Activated T-cell treated with anti-CD3 and anti-CD28 coated beads for 1 hour (primary cell): ENCODE measurements around the gene CACNG7.
"Not testable (repeated sequence)": the region's sequence is repeated elsewhere in the genome, so short reads cannot be mapped to it uniquely, and the experiment has no call there.

Source experiments
- DNase-seq: peaks from one replicate; pipeline ENCODE4 v3.0.0-alpha.2; 2020; ENCODE audit warnings: low read depth

The CACNG7 gene

DNA sequence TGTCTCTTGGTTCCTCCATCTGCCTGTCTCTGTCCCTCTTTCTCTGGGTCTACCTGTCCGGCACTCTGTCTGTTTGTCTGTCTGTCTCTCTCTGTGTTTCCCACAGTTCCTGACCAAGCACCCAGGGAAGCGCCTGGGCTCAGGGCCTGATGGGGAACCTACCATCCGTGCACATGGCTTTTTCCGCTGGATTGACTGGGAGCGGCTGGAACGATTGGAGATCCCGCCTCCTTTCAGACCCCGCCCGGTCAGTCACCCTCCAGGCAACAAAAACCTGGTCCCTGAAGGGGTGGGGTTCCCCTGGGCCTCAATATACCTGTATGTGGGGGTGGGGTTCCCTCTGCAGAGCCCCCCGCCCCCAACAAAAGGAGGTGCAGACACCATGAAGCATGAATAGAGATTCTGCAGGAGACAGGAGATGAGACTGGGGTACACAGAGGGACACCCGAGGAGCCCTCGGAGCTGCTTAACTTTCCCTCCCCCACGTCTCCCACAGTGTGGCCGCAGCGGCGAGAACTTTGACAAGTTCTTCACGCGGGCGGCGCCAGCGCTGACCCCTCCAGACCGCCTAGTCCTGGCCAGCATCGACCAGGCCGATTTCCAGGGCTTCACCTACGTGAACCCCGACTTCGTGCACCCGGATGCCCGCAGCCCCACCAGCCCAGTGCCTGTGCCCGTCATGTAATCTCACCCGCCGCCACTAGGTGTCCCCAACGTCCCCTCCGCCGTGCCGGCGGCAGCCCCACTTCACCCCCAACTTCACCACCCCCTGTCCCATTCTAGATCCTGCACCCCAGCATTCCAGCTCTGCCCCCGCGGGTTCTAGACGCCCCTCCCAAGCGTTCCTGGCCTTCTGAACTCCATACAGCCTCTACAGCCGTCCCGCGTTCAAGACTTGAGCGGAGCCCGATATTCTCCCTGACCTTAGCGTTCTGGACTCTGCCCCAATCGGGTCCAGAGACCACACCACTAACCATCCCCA lies 2.6 kb upstream of the CACNG7 start:
- DNase-seq: peak; percentile 61

DNA sequence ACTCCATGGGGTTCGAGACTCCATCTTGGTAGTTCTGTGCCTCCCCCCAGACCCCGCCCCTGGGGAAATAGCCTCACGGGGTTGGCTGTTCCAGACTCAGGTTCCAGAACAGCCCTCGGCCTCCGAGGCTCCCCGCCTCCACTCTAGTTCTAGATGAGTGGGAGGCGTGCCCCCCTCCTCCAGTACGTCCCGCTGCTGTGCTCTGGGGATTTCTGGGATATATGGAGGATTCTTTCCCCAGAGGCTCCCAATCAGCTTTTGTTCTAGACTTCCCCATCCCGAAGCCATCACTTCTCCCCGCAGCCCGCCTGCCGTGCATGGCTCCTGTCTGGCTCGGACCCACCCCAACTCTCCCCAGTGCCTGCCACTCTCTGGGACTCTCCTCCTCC lies 1.9 kb upstream of the CACNG7 start:
- DNase-seq: no peak

DNA sequence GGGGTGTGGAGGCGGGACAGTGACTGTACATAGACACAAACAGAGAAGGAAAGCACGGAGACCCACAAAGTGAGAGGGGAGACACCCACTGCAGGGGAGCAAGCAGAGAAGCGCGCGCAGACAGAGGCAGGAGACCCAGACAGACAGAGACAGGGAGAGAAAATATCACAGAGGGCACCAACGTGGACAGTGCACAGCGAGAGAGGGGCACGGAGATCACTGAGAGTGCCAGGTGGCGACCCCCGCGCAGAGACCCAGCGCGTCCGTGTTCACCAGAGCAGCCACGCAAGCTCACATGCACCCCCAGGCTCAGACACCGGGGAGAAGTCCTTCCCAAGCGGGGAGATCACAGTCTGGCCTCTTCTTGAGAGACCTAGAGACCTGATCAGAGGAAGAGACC lies 1.4 kb upstream of the CACNG7 start:
- DNase-seq: no peak

DNA sequence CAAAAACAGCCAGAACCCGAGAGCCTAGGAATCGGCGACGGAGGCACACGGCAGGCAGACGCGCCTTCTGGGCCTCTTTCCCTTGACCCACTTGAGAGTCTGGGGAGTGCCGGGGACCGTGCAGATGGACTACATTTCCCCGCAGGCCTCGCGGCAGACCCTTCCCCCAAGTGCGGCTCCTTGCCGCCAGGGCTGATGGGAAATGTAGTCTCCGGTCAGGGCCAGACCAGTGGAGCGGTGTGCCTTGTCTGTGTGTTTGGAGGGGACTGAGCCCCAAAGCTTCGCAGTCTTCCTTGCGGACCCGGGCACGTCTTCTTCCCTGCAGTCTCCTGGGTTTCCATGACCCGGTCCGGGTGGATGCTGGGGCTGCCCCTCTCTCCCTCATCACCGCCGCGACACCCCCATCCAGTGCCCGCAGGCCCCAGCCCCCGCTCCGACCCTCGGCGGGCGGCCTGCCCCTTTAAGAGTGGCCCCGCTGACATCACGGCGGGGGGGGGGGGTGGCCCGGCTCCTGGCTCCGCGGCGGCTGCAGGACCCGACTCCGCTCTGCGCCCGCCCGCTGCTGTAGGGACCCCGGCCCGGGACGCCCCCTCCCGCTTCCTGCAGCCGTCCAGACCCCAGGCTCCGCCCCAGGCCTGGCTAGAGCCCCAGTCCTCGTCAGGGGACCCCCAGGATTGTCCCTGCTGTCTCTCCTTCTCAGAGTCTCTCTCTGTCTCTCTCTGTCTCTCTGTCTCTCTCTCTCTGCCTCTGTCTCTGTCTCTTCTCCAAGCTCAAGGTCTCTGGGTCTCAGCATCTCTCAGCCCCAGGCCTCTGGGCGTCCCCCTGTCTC lies 758 bp upstream of the CACNG7 start:
- peak; percentile 21 for DNase-seq

DNA sequence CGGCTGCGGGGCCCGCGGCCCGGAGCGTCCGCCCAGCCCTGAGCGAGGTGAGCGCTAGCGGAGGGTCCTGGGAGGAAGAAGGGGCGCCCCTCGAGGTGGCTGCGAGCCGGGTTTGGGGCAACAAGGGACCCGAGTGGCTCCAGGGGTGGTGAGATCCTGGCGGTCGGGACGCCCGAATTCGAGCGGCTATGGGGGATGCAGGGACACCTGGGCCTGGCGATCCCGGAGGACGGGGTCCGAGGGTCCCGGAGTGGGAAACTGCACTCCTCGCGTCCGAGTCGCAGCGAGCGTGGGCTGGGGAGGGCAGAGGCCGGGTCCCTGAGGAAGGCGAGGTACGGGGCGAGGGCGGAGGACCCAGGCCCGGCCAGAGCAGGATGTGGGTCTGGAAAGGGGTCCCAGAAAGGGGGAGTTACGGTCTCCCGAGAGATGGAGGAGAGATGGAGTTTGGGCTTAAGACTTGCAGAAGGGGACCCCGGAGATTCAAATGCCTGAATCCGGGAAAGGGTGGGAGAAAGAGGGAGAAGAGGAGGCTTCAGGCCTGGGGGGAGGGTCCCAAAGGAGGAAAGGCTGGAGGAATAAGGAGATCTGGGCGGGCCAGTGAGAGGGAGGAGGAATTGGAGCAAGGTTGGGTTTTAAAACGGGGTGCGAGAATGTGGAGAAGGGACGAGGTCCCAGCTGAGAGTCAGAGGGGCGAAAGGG lies 542 bp downstream of the CACNG7 start:
- DNase-seq: no peak

DNA sequence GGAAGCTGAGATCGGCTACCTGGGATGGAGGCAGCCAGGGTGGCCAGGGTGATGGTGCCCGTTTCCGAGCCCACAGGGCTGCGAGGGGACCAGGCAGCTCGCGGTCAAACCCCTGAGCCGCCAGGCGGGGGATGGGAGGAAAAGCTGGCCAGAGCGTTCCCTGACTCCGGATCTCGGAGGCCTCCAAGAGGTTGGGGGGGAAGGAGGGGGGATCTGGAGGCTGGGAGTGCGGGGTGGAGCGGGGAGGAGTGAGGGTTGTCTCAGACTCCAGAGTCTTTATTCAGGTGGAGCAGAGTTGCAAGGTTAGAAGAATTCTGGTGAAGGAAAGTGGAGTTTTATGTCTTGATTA lies 1.1 kb downstream of the CACNG7 start:
- no peak for DNase-seq

DNA sequence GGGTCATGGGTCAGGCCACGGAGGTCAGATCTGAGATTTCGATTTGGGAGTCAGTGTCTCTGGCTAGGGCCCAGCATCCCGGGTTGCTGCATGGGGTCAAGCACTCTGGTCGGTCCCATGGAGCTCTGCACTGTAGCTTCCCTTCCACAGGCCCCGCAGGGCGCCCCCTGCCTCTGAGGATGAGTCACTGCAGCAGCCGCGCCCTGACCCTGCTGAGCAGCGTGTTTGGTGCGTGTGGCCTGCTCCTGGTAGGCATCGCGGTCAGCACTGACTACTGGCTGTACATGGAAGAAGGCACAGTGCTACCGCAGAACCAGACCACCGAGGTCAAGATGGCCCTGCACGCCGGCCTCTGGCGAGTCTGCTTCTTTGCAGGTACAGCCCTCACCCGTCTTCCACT lies 3.6 kb downstream of the CACNG7 start:
- DNase-seq: no peak

DNA sequence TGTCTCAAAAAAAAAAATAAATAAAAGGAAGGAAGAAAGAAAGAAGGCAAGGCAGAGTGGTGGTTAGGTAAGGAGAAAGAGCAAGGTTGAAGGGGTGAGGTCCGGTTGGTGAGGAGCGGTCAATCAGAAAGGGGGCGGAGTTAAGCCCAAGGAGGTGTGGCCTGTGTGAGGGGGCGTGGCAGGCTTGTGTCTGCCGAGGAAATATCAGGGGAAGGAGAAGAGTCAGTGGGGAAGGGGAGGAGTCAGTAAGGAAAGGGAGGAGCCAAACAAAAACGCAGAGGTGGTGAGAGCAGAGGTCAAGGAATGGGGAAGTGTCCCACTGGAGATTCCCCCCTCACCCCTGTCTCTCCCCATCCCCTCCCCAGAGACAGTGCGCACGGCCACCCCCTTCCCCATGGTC lies 5.9 kb downstream of the CACNG7 start:
- DNase-seq: no peak

DNA sequence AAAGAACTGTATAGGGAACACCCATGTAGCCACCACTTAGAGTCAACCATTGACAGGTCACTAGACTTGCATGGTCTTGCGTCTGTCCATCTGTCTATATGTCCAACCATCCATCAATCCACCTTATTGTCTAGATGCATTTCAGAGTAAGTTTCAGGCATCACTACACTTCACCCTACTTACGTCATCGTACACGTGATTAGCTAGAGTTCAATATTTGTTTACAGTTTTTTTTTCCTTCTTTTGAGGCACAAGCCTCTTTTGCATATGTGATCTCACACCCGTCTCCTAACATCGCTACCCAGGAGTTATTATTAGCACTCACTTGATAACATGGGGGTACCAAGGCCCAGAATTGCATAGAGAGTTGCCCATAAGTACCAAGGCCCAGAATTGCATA lies 6.9 kb downstream of the CACNG7 start:
- no peak for DNase-seq

DNA sequence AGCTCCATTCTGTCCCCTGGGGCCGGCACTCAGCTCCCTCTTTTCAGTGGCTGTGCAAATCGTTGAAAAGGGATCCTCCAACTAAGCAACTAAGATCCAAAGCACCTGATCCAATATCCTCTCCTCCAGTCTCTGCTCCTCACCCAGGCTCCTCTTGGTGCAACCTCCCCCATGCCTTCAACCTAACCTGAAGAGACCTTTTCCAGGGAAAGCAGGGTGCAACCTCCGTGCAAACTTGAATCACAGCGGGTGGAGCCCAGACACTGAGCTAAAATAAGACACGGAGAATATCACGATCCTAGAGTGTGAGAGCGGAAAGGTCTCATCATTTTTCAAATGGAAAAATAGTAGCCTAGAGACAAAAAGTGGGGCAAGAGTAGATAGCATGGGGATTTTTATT lies 8.3 kb downstream of the CACNG7 start:
- no peak for DNase-seq

DNA sequence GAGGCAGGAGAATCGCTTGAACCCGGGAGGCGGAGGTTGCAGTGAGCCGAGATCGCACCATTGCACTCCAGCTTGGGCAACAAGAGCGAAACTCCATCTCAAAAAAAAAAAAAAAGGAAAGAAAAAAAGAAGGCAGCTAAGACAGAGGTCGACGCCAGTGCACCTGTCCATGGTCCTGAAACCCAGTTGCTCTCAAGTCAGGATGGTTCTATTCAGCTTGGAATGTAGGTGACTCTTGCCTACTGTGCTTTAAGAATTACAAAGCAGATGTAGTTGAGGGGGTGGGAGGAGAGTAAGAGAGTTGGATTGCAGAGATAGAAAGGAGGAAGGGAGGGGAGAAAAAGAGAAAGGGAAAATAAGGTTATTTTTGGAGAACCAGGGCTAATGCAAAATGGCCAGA lies 18.7 kb downstream of the CACNG7 start:
- peak; percentile 19 for DNase-seq

DNA sequence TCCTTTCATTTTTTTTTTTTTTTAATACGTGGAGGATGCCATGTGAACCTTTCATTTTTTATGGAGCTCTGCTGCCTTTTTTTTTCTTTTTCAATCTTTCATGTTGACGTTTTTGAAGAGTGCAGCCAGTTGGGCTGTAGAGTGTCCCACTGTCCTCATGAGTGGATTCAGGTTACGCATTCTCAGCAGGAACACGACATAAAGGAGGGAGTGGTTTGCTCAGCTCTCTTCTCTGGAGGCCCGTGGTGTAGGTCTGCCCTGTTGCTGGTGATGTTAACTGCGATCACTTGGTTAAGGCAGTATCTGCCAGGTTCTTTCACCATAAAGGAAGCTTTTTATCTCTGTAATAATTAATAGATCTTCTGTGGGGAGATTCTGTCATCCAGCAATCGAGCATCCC lies 27.0 kb downstream of the CACNG7 start:
- DNase-seq: no peak

DNA sequence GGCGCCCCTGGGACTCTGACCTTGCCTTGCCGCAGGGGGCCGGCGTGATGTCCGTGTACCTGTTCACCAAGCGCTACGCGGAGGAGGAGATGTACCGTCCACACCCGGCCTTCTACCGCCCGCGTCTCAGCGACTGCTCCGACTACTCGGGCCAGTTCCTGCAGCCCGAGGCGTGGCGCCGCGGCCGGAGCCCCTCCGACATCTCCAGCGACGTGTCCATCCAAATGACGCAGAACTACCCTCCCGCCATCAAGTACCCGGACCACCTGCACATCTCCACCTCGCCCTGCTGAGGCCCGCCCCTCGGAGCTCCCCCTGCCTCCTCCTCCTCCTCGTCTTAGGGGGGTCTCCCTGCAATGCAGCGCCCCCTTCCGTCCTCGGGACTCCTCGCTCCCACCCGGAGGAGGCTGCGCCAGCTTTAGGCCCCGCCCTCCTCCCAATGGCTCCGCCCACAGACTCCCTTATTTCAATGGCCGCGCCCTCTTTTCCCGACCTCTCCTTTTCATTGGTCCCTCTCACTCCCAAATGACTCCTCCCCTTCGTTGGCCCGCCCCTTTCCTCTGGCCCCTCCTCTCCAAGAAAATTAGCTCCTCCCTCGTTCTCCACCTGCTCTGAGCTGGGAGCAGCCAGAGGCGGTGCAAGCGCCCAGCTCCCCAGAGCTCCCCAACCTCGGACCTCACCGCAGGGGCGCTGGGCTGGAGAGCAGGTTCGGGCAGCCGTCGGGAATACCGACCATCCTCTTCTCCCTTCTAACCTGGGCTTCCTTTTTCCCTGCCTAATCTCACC lies 33.1 kb downstream of the CACNG7 start:
- no peak for DNase-seq

DNA sequence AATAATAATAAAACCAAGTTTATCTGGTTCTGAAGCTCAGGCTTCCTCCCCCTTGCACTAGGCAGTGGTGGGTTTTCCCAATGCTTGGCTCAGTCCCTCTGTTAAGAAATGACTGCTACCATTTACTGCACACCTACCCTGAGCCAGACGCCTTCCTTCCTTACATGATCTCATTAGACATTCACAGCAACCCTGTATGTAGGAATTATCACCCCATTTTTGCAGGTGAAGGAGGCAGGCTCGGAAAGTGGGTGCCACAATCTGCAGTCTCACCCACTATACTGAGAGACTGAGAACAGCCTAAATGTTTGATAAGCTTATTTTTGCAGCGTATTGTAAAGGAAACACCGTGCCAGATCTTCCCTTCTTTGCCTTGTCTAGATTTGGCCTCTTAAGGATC lies 35.3 kb downstream of the CACNG7 start:
- DNase-seq: no peak

DNA sequence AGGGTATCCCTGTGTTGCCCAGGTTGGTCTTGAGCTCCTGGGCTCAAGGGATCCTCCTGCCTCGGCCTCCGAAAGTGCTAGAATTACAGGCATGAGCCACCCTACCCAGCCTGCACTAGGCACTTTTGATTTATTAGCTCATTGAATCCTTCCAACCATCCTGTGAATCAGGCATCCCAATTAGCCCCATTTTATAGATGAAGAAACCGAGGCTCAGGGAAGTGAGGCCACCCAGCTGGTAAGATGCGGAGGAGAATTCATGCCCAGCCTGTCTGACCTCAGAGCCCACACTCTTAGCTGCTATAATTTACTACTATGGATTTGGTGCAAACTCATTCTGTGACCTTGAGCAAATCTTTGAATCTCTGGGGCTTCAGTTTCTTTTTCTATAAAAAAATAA lies 35.9 kb downstream of the CACNG7 start:
- DNase-seq: no peak

DNA sequence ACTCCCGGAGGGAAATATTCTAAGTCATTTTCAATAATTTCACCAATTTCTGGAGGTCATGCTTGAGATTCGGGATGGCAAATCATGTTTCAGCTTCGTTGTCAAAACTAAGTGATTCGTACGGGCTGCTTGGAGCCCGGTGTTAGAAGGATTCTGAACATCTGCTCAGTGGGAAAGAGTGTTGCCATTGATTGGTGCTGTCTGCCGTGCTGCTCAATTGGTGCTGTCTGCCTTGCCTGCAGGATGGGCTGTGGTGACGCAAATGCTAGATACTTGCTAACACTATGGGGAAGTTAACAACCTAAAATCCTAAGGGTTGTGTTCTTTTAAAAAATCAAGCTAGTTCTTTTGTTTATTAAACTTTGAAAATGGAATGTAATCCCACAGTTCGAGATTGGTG lies 36.4 kb downstream of the CACNG7 start:
- DNase-seq: no peak

DNA sequence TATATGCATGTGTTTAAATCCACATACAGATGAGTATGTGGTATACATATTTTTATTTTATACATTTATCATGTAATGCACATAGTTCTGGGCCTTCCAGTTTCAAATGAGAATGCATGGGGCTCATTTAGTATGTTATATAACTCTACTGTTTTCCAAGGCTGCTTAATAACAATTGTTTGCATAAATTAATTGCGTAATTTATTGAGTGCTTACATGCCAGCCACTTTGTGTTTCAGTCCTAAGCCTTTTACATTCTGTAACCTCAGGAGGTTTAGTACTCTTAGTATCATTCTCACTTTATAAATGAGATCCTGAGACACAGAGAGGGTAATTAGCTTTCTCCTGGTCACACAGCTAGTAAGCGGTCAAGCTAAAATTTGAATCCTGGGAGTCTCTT lies 36.9 kb downstream of the CACNG7 start:
- DNase-seq: no peak

DNA sequence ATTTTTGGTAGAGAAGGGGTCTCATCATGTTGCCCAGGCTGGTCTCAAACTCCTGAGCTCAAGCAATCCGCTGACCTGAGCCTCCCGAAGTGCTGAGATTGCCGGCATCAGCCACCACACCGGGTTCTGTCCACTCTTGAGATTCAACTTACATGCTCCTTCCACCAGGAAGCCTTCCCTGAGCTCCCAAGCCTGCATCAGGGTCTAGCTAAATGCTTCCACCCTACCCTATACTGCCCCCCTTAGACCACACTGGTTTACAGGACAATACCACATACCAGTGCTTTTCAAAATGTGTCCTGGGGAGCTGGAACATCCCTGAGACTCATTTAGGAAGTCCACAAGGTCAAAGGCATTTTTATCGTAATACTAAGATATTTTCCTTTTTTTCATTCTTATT lies 38.5 kb downstream of the CACNG7 start:
- no peak for DNase-seq

DNA sequence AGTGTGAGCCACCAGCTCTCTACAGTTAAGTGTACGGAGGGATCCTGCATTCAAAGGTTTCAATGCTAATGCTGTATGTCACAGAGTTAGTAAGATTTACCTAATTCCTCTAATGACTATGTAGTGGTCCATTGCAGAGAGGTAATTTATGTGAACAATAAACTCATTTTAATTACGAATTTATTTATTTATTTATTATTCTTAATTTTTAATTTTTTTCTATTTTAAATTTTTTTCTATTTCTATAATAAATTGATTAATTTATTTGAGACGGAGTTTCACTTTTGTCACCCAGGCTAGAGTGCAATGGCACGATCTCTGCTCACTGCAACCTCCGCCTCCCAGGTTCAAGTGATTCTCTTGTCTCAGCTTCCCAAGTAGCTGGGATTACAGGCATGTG lies 39.5 kb downstream of the CACNG7 start:
- DNase-seq: not testable (repeated sequence)

DNA sequence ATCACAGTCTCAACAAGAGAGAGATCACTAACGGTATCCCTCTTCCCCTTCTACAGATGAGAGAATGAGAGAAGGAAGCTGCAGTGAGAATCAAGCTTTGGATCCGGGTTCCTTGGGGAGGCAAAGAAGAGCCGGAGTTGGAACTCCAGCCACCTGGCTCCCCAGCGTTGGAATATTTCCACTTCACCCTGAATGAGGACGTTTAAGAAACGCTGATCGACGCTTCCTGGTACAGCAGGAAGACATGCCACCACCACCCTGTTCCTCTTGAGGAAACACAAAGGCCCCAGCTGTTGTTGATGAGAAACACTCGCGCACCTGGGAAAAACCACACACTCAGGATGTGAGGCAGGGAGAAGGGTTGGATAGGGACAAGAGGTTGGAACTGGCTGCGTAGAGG lies 42.4 kb downstream of the CACNG7 start:
- DNase-seq: no peak

DNA sequence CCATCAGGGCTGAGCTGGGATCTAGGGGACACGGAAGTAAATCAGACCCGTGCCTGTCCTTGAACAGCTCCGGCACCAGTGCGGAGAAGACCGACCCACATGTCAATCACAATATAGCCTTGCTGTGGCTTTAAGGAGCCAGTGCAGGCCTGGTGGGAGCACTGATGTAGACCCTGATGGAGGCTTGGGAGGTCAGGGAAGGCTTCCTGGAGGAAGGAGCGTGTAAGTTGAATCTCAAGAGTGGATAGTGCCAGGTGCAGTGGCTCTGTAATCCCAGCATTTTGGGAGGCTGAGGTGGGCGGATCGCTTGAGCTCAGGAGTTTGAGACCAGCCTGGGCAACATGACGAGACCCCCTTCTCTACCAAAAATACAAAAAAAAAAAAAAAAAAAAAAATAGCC lies 42.9 kb downstream of the CACNG7 start:
- DNase-seq: no peak

DNA sequence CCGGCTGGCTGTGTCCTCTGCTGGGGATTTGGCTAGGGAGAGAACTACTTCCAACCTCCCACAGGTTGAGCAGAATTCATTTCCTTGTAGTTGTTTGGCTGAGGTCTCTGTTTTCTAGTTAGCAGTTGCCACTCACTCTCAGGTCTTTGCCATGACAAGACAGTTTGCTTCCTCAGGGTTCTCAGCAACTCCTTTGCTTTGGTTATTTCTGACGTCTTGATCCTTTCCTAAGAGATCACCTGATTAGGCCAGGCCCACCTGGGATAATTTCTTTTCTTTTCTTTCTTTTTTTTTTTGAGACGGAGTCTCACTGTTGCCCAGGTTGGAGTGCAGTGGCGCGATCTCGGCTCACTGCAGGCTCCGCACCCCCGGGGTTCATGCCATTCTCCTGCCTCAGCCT lies 44.3 kb downstream of the CACNG7 start:
- no peak for DNase-seq
